ENCODE data around the gene FAT1. TPM values are rescaled to one million over a fixed set of nuclear protein-coding genes. Genes with fewer than 3 reads are reported as not detected.

Gene FAT1
- total and polyA plus RNA-seq, 3 donors from 2014 or later, result 51.5 to 157 (median 118) TPM

DNA sequence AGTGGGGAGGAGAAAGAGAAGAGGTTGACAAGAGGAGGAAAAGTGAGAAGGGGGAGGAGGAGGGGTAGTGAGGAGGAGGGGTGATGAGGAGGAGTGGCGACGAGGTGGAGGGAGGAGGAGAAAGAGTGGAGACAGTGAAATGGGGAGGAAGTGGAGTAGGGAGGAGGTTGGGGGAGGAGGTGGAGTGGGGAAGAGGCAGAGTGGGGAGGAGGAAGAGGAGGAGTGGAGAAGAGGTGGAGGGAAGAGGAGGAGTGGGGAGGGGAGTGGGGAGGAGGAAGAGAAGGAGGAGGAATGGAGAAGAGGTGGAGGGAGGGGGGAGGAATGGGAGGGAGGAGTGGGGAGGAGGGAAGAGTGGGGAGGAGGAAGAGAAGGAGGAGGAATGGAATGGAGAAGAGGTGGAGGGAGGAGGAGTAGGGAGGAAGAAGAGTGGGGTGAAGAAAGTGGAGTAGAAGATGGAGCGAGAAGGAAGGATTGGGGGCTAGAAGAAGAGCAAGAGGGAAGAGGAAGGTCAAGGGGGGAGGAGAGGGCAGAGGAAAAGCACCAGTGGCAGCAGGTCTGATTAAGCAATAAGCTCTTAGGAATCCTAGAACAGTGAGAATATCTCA is 118.3 kb downstream of the FAT1 start:
- 87 to 96% methylated on average over 3 of the region's 3 CpGs for WGBS, 2 donors
- Histone ChIP-seq H3K4me3 (no peak overlapping the region), H3K9me3 (no peaks in the 10 kb centered on the region), H3K36me3 (ENCODE audit: low read depth, missing control alignments) (no peaks in the 10 kb centered on the region), H3K27ac (no peak overlapping the region), H3K4me1 (no peaks in the 10 kb centered on the region), H3K27me3 (no peaks in the 10 kb centered on the region)
- no peak for DNase-seq
- TF ChIP-seq POLR2A (IDR thresholded peaks at IDR 0.05), result no peak
- TF ChIP-seq, protein P1, sequence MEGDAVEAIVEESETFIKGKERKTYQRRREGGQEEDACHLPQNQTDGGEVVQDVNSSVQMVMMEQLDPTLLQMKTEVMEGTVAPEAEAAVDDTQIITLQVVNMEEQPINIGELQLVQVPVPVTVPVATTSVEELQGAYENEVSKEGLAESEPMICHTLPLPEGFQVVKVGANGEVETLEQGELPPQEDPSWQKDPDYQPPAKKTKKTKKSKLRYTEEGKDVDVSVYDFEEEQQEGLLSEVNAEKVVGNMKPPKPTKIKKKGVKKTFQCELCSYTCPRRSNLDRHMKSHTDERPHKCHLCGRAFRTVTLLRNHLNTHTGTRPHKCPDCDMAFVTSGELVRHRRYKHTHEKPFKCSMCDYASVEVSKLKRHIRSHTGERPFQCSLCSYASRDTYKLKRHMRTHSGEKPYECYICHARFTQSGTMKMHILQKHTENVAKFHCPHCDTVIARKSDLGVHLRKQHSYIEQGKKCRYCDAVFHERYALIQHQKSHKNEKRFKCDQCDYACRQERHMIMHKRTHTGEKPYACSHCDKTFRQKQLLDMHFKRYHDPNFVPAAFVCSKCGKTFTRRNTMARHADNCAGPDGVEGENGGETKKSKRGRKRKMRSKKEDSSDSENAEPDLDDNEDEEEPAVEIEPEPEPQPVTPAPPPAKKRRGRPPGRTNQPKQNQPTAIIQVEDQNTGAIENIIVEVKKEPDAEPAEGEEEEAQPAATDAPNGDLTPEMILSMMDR (IDR thresholded peaks at IDR 0.05), result no peak
- intact Hi-C loops (cut with DNase I; ENCODE audit: low total_unique reads), result no loop called here

- Histone ChIP-seq H3K27ac (no peak overlapping the region), H3K4me1 (no peaks in the 10 kb centered on the region), H3K9me3 (no peaks in the 10 kb centered on the region), H3K27me3 (no peaks in the 10 kb centered on the region), H3K36me3 (ENCODE audit: low read depth, missing control alignments) (no peaks in the 10 kb centered on the region), H3K4me3 (no peak overlapping the region)
- intact Hi-C loops (cut with DNase I; ENCODE audit: low total_unique reads), result no loop called here
- DNase-seq, result no peak
- WGBS, 2 donors, result 80 to 87% methylated on average over 7 of the region's 7 CpGs
- TF ChIP-seq, protein P1 (IDR thresholded peaks at IDR 0.05), result no peak
- TF ChIP-seq POLR2A (IDR thresholded peaks at IDR 0.05), result no peak
Measured at GRCh38 chr4:186604124-186604807, 119.4 kb downstream of the FAT1 start.

DNA sequence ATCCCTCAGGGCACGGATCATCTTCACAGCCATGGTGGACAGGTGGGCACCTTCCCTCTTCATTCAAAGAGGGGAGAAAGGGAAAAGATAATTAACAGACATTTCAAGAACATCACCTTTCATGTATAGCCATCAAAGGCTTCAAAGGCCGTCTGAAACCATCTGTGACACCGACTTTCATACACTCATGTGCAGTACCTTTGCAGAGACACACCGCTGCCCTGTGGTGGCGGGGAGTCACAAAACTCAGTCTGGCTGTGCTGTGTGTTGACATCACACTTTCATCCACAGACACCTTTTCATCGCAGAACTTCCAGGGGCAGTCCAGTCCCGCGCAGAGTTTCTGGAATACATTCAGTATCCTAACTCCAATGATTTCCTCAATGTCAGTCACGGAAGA is 120.7 kb downstream of the FAT1 start:
- Histone ChIP-seq H3K9me3 (no peaks in the 10 kb centered on the region), H3K27ac (no peak overlapping the region), H3K27me3 (no peaks in the 10 kb centered on the region), H3K36me3 (ENCODE audit: low read depth, missing control alignments) (no peaks in the 10 kb centered on the region), H3K4me3 (no peak overlapping the region), H3K4me1 (no peaks in the 10 kb centered on the region)
- DNase-seq, result no peak
- WGBS, 2 donors, result 94 to 97% methylated on average over 9 of the region's 9 CpGs
- intact Hi-C loops (cut with DNase I; ENCODE audit: low total_unique reads), result no loop called here
- TF ChIP-seq, protein P1 (IDR thresholded peaks at IDR 0.05), result no peak
- no peak for TF ChIP-seq POLR2A (IDR thresholded peaks at IDR 0.05)

DNA sequence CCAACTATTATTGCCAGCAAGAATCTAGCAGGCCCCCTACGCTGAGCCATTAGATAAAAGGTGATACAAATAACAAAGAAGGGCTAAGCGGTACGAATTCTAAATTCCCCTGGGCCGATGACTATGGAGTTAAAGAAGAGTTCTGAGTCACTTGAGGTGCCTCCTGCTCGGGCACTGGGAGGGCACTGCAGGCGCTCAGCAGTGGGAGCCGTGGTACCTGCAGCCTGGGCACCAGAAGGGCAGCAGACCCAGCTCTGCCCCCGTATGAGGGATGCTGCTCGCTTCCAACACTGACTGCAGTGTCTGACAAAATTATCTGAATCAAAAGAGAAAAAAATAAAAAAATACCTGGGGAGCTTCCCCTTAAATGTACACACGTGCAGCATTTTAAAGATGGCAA is 124.2 kb downstream of the FAT1 start:
- Histone ChIP-seq H3K4me1 (no peaks in the 10 kb centered on the region), H3K27me3 (no peaks in the 10 kb centered on the region), H3K9me3 (no peaks in the 10 kb centered on the region), H3K36me3 (ENCODE audit: low read depth, missing control alignments) (no peaks in the 10 kb centered on the region), H3K27ac (no peak overlapping the region), H3K4me3 (no peak overlapping the region)
- DNase-seq, result no peak
- intact Hi-C loops (cut with DNase I; ENCODE audit: low total_unique reads), result no loop called here
- WGBS, 2 donors, result 91 to 96% methylated on average over 10 of the region's 10 CpGs
- TF ChIP-seq, protein P1 (IDR thresholded peaks at IDR 0.05), result no peak
- no peak for TF ChIP-seq POLR2A (IDR thresholded peaks at IDR 0.05)

DNA sequence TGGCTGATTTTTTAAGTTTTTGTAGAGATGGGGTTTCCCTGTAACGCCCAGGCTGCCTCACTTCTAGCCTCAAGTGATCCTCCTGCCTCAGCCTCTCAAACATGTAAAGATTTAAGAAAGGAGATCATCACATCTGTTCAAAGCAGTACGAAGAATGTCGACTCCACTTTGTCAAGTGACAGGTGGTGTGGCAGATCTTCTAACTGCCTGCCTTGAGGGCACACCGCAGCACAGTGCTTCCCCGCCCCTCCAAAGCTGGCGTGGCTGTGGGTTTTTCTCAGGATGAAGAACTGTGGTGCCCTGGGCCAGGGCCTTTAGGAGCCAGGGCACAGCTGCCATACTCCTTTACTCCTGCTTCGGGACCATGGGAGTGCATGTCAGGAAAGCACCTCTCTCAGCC is 125.0 kb downstream of the FAT1 start:
- no peaks in the 10 kb centered on the region for H3K4me1 ChIP-seq
- TF ChIP-seq, protein P1 (IDR thresholded peaks at IDR 0.05), result no peak
- TF ChIP-seq POLR2A (IDR thresholded peaks at IDR 0.05), result no peak
- WGBS, 2 donors, result 95 to 98% methylated on average over 5 to 7 of the region's 7 CpGs
- no peak for DNase-seq
- no peaks in the 10 kb centered on the region for H3K36me3 ChIP-seq (ENCODE audit: low read depth, missing control alignments)
- H3K4me3 ChIP-seq, result no peak overlapping the region
- intact Hi-C loops (cut with DNase I; ENCODE audit: low total_unique reads), result no loop called here
- no peaks in the 10 kb centered on the region for H3K27me3 ChIP-seq
- no peak overlapping the region for H3K27ac ChIP-seq
- H3K9me3 ChIP-seq, result no peaks in the 10 kb centered on the region

Data from testis (tissue), 3 donors.